IMR-90 (cell line): ENCODE measurements around the gene PTPRCAP. TPM values are rescaled to one million over a fixed set of nuclear protein-coding genes. Genes with fewer than 3 reads are reported as not detected.

Source experiments
- ATAC-seq: fragments of 200-7000 bp; cut with Tn5 transposase; 2 replicates; pipeline ENCODE4 v1.9.1; 2020; ENCODE audit warnings: low read depth, mild to moderate bottlenecking, moderate library complexity
- BruUV-seq: library from RNA; stranded (reverse); fragments of 400-500 nt; replicated peaks from 2 replicates; lab custom pipeline; 2021; lab: Mats Ljungman, UMichigan
- CTCF ChIA-PET: fragments of 300-600 bp; formaldehyde crosslinking; extraction: SDS; loops from one replicate; lab custom pipeline; 2021; ENCODE audit warnings: antibody characterized with exemption; lab: Yijun Ruan, JAX
- POLR2A ChIA-PET: fragments of 300-600 bp; sonication (Branson Sonifier 250); formaldehyde crosslinking; loops from one replicate; lab custom pipeline; 2022; ENCODE audit warnings: antibody characterized with exemption; ENCODE audit not compliant: unreplicated experiment; lab: Charles Lee
- DNase-seq: peaks from one replicate; pipeline ENCODE4 v3.0.0; 2013
- H2AFZ ChIP-seq: replicated peaks from 2 replicates; pipeline ENCODE3; 2013; ENCODE audit warnings: low read length, mild to moderate bottlenecking; ENCODE audit not compliant: poor library complexity
- H2AK5ac ChIP-seq: 2 replicates; pipeline ENCODE4 v1.6.1; 2013; ENCODE audit warnings: low read depth, low read length, inconsistent platforms
- H2AK9ac ChIP-seq: replicated peaks from 2 replicates; pipeline ENCODE3; 2013; ENCODE audit warnings: mild to moderate bottlenecking, low read depth, low read length, moderate library complexity; ENCODE audit not compliant: poor library complexity
- H2BK120ac ChIP-seq: 2 replicates; pipeline ENCODE4 v1.6.1; 2013; ENCODE audit warnings: low read depth, low read length, inconsistent platforms
- H2BK15ac ChIP-seq: 3 replicates; pipeline ENCODE4 v1.6.1; 2013; ENCODE audit warnings: low read depth, low read length, inconsistent platforms
- H2BK20ac ChIP-seq: 2 replicates; pipeline ENCODE4 v1.6.1; 2013; ENCODE audit warnings: low read depth, mild to moderate bottlenecking, inconsistent platforms, low read length, moderate library complexity
- H2BK5ac ChIP-seq: 2 replicates; pipeline ENCODE4 v1.6.1; 2013; ENCODE audit warnings: mild to moderate bottlenecking, low read depth, low read length, inconsistent platforms; ENCODE audit not compliant: poor library complexity, severe bottlenecking
- H3K14ac ChIP-seq: replicated peaks from 2 replicates; pipeline ENCODE4 v1.6.1; 2013; ENCODE audit warnings: low read depth, low read length, inconsistent platforms
- H3K18ac ChIP-seq: 2 replicates; pipeline ENCODE4 v1.6.1; 2013; ENCODE audit warnings: low read depth, low read length, control low read depth
- H3K23ac ChIP-seq: 2 replicates; pipeline ENCODE4 v1.6.1; 2013; ENCODE audit warnings: low read depth, low read length, inconsistent platforms
- H3K27ac ChIP-seq: 2 replicates; pipeline ENCODE4 v1.5.1; 2013; ENCODE audit warnings: mild to moderate bottlenecking, control low read depth, low read length; ENCODE audit not compliant: insufficient read depth
- H3K27me3 ChIP-seq: 2 replicates; pipeline ENCODE4 v1.6.1; 2013; ENCODE audit warnings: low read length; ENCODE audit not compliant: control insufficient read depth, insufficient read depth
- H3K36me3 ChIP-seq: 2 replicates; pipeline ENCODE4 v1.6.1; 2013; ENCODE audit warnings: low read length, mixed read lengths; ENCODE audit not compliant: control insufficient read depth, insufficient read depth
- H3K4ac ChIP-seq: 2 replicates; pipeline ENCODE4 v1.6.1; 2013; ENCODE audit warnings: low read depth, low read length, inconsistent platforms
- H3K4me1 ChIP-seq: 2 replicates; pipeline ENCODE4 v1.6.1; 2013; ENCODE audit warnings: low read length, mixed read lengths; ENCODE audit not compliant: control insufficient read depth, insufficient read depth
- H3K4me2 ChIP-seq: 2 replicates; pipeline ENCODE4 v1.6.1; 2013; ENCODE audit warnings: low read depth, mild to moderate bottlenecking, control low read depth, low read length, moderate library complexity
- H3K4me3 ChIP-seq: 2 replicates; pipeline ENCODE4 v1.5.1; 2013; ENCODE audit warnings: low read depth, mild to moderate bottlenecking, control low read depth, low read length, moderate library complexity; ENCODE audit not compliant: insufficient read depth
- H3K56ac ChIP-seq: 2 replicates; pipeline ENCODE4 v1.6.1; 2013; ENCODE audit warnings: low read length, inconsistent platforms; ENCODE audit not compliant: insufficient read depth; ENCODE audit errors: extremely low read depth
- H3K79me1 ChIP-seq, 2 experiments: 2 replicates each; pipeline ENCODE4 v1.6.1; 2013; ENCODE audit warnings: low read length in 2 of 2, inconsistent platforms in 1 of 2, low read depth in 1 of 2
- H3K9ac ChIP-seq: 2 replicates; pipeline ENCODE4 v1.6.1; 2013; ENCODE audit warnings: low read depth, low read length, control low read depth
- H3K9me1 ChIP-seq: 2 replicates; pipeline ENCODE4 v1.6.1; 2013; ENCODE audit warnings: low read length, inconsistent platforms; ENCODE audit not compliant: insufficient read depth
- H3K9me3 ChIP-seq: 2 replicates; pipeline ENCODE4 v1.6.1; 2013; ENCODE audit warnings: low read length; ENCODE audit not compliant: control insufficient read depth, insufficient read depth
- H4K20me1 ChIP-seq: 2 replicates; pipeline ENCODE4 v1.6.1; 2013; ENCODE audit warnings: low read length, inconsistent platforms; ENCODE audit not compliant: insufficient read depth
- H4K5ac ChIP-seq: 2 replicates; pipeline ENCODE4 v1.6.1; 2013; ENCODE audit warnings: mild to moderate bottlenecking, low read depth, low read length, control low read depth
- H4K8ac ChIP-seq, 2 experiments: 2 replicates each; pipeline ENCODE4 v1.6.1; 2013; ENCODE audit warnings: low read depth in 2 of 2, low read length in 2 of 2, control low read depth in 1 of 2, inconsistent platforms in 1 of 2
- H4K91ac ChIP-seq: 2 replicates; pipeline ENCODE4 v1.6.1; 2013; ENCODE audit warnings: low read depth, low read length, inconsistent platforms; ENCODE audit not compliant: insufficient read depth
- CHD1 ChIP-seq: IDR thresholded peaks from 2 replicates; pipeline ENCODE4 v1.6.1; 2012; ENCODE audit warnings: low read depth, low read length, improper control_type of control experiment
- ELK1 ChIP-seq: fragments of 150-350 bp; IDR thresholded peaks from 2 replicates; pipeline ENCODE4 v1.6.1; 2016; ENCODE audit warnings: low read depth, mild to moderate bottlenecking, low read length, moderate library complexity, borderline replicate concordance
- NFE2L2 ChIP-seq: fragments of 150-350 bp; IDR thresholded peaks from 2 replicates; pipeline ENCODE4 v1.6.1; 2016; ENCODE audit warnings: low read depth, mild to moderate bottlenecking, low read length
- RAD21 ChIP-seq: IDR thresholded peaks from 2 replicates; pipeline ENCODE4 v1.6.1; 2012; ENCODE audit warnings: low read length, improper control_type of control experiment
- WGBS, 2 experiments: methylation state at CpG; one replicate each; pipeline versions ENCODE4 v1.1.5 to v1.1.7; 2013; ENCODE audit warnings: missing lambda C conversion rate in 2 of 2; ENCODE audit not compliant: insufficient read length in 1 of 2; ENCODE audit errors: extremely low coverage in 2 of 2; 5-methylcytosine and 5-hydroxymethylcytosine counted together
- dilution Hi-C: fragments of 300-500 bp; cut with HindIII; formaldehyde crosslinking; loops from one replicate; pipeline ENCODE4 v1.14.3; 2018; ENCODE audit warnings: low sequenced_read_pairs; ENCODE audit not compliant: unreplicated experiment
- in situ Hi-C: fragments of 300-500 bp; cut with MboI; formaldehyde crosslinking; loops from 3 replicates; pipeline ENCODE4 v1.14.3; 2019; ENCODE audit warnings: low sequenced_read_pairs, inconsistent platforms, mixed read lengths
- intact Hi-C: fragments of 100-400 bp; cut with micrococcal nuclease; formaldehyde crosslinking; loops from 2 replicates; pipeline ENCODE4 v1.10.0; 2022
- polyA plus RNA-seq, 3 experiments: library from polyadenylated mRNA; depleted of rRNA; stranded (reverse); fragments of >200 nt; gene quantifications; 2 replicates each; pipeline ENCODE4 v1.2.3, GENCODE V29; 2012; ENCODE audit warnings: low replicate concordance in 1 of 3
- total RNA-seq: library from RNA; depleted of rRNA; stranded (reverse); fragments of >200 nt; gene quantifications from 2 replicates; pipeline ENCODE4 v1.2.3, GENCODE V29; 2012

The PTPRCAP gene
- total and polyA plus RNA-seq, 2 of the 4 experiments (the other 2 are of a cell fraction) = 0.24 TPM; not detected in 1

GRCh38 chr11:67423891-67424613 is 13.4 kb downstream of the PTPRCAP start:
- in situ Hi-C loops = no loop called here
- Histone ChIP-seq H4K20me1 (no peaks in the 10 kb centered on the region), H3K79me1 (peaks cover 5 to 13% of the 10 kb centered on the region in 2 experiments; a peak in 3 of 4 replicates), H3K4me1 (peaks cover 7% of the 10 kb centered on the region), H3K9me3 (no peaks in the 10 kb centered on the region), H3K27me3 (no peaks in the 10 kb centered on the region), H3K4me2 (no peak overlapping the region), H2AK5ac (no peak overlapping the region; the same call in 1 of the 2 replicates), H3K9ac (no peak overlapping the region), H2BK20ac (no peak overlapping the region), H3K9me1 (peaks cover 5% of the 10 kb centered on the region), H3K18ac (no peak overlapping the region), H3K27ac (no peak overlapping the region), H3K14ac (no peak overlapping the region), H3K4ac (no peak overlapping the region), H4K91ac (no peak overlapping the region), H3K4me3 (no peak overlapping the region), H2AFZ (no peak overlapping the region), H3K23ac (no peak overlapping the region), H2BK120ac (no peak overlapping the region), H2BK5ac (no peak overlapping the region), H2BK15ac (no peak overlapping the region), H2AK9ac (no peak overlapping the region), H3K36me3 (no peaks in the 10 kb centered on the region), H4K8ac (no peak overlapping the region), H4K5ac (no peak overlapping the region), H3K56ac (no peak overlapping the region)
- BruUV-seq = no TSS peak
- ChIA-PET POLR2A (no interaction called here), CTCF (no interaction called here)
- dilution Hi-C loops = no loop called here
- TF ChIP-seq NFE2L2 (no peak), ELK1 (no peak), RAD21 (no peak), CHD1 (no peak)
- DNase-seq (no peak), ATAC-seq (no peak)
- intact Hi-C loops = loop anchor here (5.0 kb wide), 1 partner anchor 58 kb away; the partner anchor contains the start of gene AIP
- 77% methylated on average over 24 of the region's 34 CpGs; no CpG with 5 or more reads in 1 of the 2 experiments for WGBS, 2 experiments
